Stimulated activated CD4-positive, alpha-beta T cell treated with anti-CD3 and anti-CD28 coated beads, Interleukin-4, amount 100 ng/mL, for 4 hours (primary cell): Measurements from ENCODE around the gene PSMC2.
"Not testable (repeated sequence)": the region's sequence is repeated elsewhere in the genome, so short reads cannot be mapped to it uniquely, and the experiment has no call there.

ENCODE experiments used
- DNase-seq, 2 experiments: peaks; one replicate each; pipeline ENCODE4 v3.0.0-alpha.2; 2020

The PSMC2 gene

GRCh38 chr7:103379270-103379975 lies 32.0 kb downstream of the PSMC2 start:
- no peak for DNase-seq

- no peak for DNase-seq
These were observed 33.1 kb downstream of the PSMC2 start for GRCh38 chr7:103380395-103381191.

GRCh38 chr7:103381280-103382031 lies 34.0 kb downstream of the PSMC2 start:
- DNase-seq: no peak

- no peak for DNase-seq
These were observed 34.6 kb downstream of the PSMC2 start for GRCh38 chr7:103382032-103382402.

GRCh38 chr7:103387242-103387641 lies 39.8 kb downstream of the PSMC2 start:
- no peak for DNase-seq

GRCh38 chr7:103388469-103389140 lies 41.2 kb downstream of the PSMC2 start:
- no peak for DNase-seq

- no peak for DNase-seq
These were observed 41.8 kb downstream of the PSMC2 start for GRCh38 chr7:103389263-103389662.

- DNase-seq: no peak
These were observed 43.7 kb downstream of the PSMC2 start for GRCh38 chr7:103391150-103391549.

GRCh38 chr7:103391976-103392375 lies 44.5 kb downstream of the PSMC2 start:
- DNase-seq: no peak

- no peak for DNase-seq
These were observed 47.1 kb downstream of the PSMC2 start for GRCh38 chr7:103394566-103394965.

GRCh38 chr7:103395071-103395470 lies 47.6 kb downstream of the PSMC2 start:
- no peak for DNase-seq

- no peak for DNase-seq
These were observed 49.0 kb downstream of the PSMC2 start for GRCh38 chr7:103396471-103396870.

GRCh38 chr7:103398483-103399127 lies 51.2 kb downstream of the PSMC2 start:
- no peak for DNase-seq

GRCh38 chr7:103399687-103400086 lies 52.2 kb downstream of the PSMC2 start:
- not testable (repeated sequence) for DNase-seq

GRCh38 chr7:103405789-103406613 lies 58.6 kb downstream of the PSMC2 start:
- not testable (repeated sequence) for DNase-seq

- no peak for DNase-seq
These were observed 64.7 kb downstream of the PSMC2 start for GRCh38 chr7:103412151-103412550.

- DNase-seq: no peak
These were observed 66.0 kb downstream of the PSMC2 start for GRCh38 chr7:103413407-103413806.

- DNase-seq: no peak
These were observed 70.8 kb downstream of the PSMC2 start for GRCh38 chr7:103418241-103418640.
